Thyroid gland (tissue), 4 donors: ENCODE results near the gene MRPS10.

ENCODE experiments used
- POLR2A ChIP-seq, 2 donors: fragments of 450-650 bp; IDR thresholded peaks; one replicate each; pipeline ENCODE4 v1.6.1; 2017; ENCODE audit warnings: antibody characterized with exemption in 2 of 2, mild to moderate bottlenecking in 2 of 2, moderate library complexity in 1 of 2
- TF ChIP-seq, protein P1 (sequence below), 6 experiments: fragments of 200-600 bp in 3 of 6; fragments of 450-650 bp in 3 of 6; sonication (generic) in 3 of 6; IDR thresholded peaks; one replicate each; pipeline ENCODE4 v1.5.1; 2016 to 2019; ENCODE audit warnings: antibody characterized with exemption in 6 of 6, mild to moderate bottlenecking in 2 of 6, inconsistent platforms in 1 of 6, moderate library complexity in 1 of 6

DNA sequence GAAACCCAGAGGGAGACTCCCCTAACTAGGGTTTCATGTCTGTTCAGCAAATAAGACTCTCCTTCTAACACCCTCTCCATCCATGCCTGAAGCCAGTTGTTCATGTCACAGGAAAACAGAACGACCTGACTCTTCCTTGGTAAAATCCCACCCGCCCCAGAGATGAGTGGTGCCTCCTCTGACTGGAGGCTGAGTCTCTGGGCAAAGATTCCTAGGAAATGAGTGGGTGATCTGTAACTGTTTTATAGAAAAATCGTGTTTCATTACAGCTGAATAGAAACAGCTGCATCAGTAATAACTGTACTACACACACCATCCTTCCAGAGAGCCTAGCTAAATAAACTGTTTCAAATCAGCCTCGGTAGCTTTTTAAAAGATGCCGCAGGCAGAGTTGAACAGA lies 37.4 kb upstream of the MRPS10 start:
- TF ChIP-seq, protein P1, sequence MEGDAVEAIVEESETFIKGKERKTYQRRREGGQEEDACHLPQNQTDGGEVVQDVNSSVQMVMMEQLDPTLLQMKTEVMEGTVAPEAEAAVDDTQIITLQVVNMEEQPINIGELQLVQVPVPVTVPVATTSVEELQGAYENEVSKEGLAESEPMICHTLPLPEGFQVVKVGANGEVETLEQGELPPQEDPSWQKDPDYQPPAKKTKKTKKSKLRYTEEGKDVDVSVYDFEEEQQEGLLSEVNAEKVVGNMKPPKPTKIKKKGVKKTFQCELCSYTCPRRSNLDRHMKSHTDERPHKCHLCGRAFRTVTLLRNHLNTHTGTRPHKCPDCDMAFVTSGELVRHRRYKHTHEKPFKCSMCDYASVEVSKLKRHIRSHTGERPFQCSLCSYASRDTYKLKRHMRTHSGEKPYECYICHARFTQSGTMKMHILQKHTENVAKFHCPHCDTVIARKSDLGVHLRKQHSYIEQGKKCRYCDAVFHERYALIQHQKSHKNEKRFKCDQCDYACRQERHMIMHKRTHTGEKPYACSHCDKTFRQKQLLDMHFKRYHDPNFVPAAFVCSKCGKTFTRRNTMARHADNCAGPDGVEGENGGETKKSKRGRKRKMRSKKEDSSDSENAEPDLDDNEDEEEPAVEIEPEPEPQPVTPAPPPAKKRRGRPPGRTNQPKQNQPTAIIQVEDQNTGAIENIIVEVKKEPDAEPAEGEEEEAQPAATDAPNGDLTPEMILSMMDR (IDR thresholded peaks at IDR 0.05): no peak
- TF ChIP-seq POLR2A (IDR thresholded peaks at IDR 0.05): no peak
